H9 (cell line): ENCODE results near the gene TFF2. TPM values are rescaled to one million over a fixed set of nuclear protein-coding genes. Genes with fewer than 3 reads are reported as not detected.

Source experiments
- DNase-seq: peaks from one replicate; pipeline ENCODE4 v3.0.0-alpha.2; 2017
- H2AFZ ChIP-seq: one replicate; pipeline ENCODE4 v1.6.1; 2013; ENCODE audit warnings: mild to moderate bottlenecking, low read length, control low read depth, moderate library complexity
- H2AK5ac ChIP-seq: 2 replicates; pipeline ENCODE4 v1.6.1; 2013; ENCODE audit warnings: low read length, control low read depth, mixed read lengths; ENCODE audit not compliant: insufficient read length
- H2BK120ac ChIP-seq: one replicate; pipeline ENCODE4 v1.6.1; 2013; ENCODE audit warnings: low read depth, mild to moderate bottlenecking, low read length, control low read depth, inconsistent platforms; ENCODE audit not compliant: poor library complexity, severe bottlenecking
- H2BK12ac ChIP-seq: 2 replicates; pipeline ENCODE4 v1.6.1; 2013; ENCODE audit warnings: low read length, control low read depth, mixed read lengths, low read depth; ENCODE audit not compliant: insufficient read length
- H2BK15ac ChIP-seq: 2 replicates; pipeline ENCODE4 v1.6.1; 2013; ENCODE audit warnings: low read depth, low read length, control low read depth
- H2BK20ac ChIP-seq: one replicate; pipeline ENCODE4 v1.6.1; 2013; ENCODE audit warnings: low read depth, mild to moderate bottlenecking, low read length, control low read depth, inconsistent platforms; ENCODE audit not compliant: poor library complexity, severe bottlenecking
- H2BK5ac ChIP-seq: 2 replicates; pipeline ENCODE4 v1.6.1; 2013; ENCODE audit warnings: low read length, control low read depth, mixed read lengths; ENCODE audit not compliant: insufficient read length
- H3K14ac ChIP-seq: 2 replicates; pipeline ENCODE4 v1.6.1; 2013; ENCODE audit warnings: low read length, control low read depth; ENCODE audit not compliant: insufficient read depth
- H3K18ac ChIP-seq: 2 replicates; pipeline ENCODE4 v1.6.1; 2013; ENCODE audit warnings: low read depth, mild to moderate bottlenecking, mixed read lengths, low read length, control low read depth; ENCODE audit not compliant: insufficient read length
- H3K23ac ChIP-seq: 2 replicates; pipeline ENCODE4 v1.6.1; 2013; ENCODE audit warnings: low read length, control low read depth, mixed read lengths, low read depth; ENCODE audit not compliant: insufficient read length
- H3K23me2 ChIP-seq: 2 replicates; pipeline ENCODE4 v1.6.1; 2013; ENCODE audit warnings: low read depth, mild to moderate bottlenecking, mixed read lengths, low read length, control low read depth; ENCODE audit not compliant: insufficient read length, poor library complexity, severe bottlenecking
- H3K27ac ChIP-seq: 2 replicates; pipeline ENCODE4 v1.5.1; 2013; ENCODE audit warnings: low read length, control low read depth, mixed read lengths, low read depth; ENCODE audit not compliant: insufficient read length
- H3K27me3 ChIP-seq: 2 replicates; pipeline ENCODE4 v1.6.1; 2013; ENCODE audit warnings: low read length, control low read depth, inconsistent platforms; ENCODE audit not compliant: insufficient read depth
- H3K4ac ChIP-seq: 2 replicates; pipeline ENCODE4 v1.6.1; 2013; ENCODE audit warnings: low read depth, mild to moderate bottlenecking, control low read depth, inconsistent platforms, low read length, moderate library complexity
- H3K4me1 ChIP-seq: 2 replicates; pipeline ENCODE4 v1.6.1; 2013; ENCODE audit warnings: low read length, control low read depth, inconsistent platforms; ENCODE audit not compliant: insufficient read depth
- H3K4me2 ChIP-seq: 2 replicates; pipeline ENCODE4 v1.6.1; 2013; ENCODE audit warnings: low read length, control low read depth, mixed read lengths; ENCODE audit not compliant: insufficient read length, insufficient read depth
- H3K56ac ChIP-seq: 2 replicates; pipeline ENCODE4 v1.6.1; 2013; ENCODE audit warnings: low read depth, mild to moderate bottlenecking, mixed read lengths, low read length, control low read depth; ENCODE audit not compliant: insufficient read length
- H3K79me1 ChIP-seq: 2 replicates; pipeline ENCODE4 v1.6.1; 2013; ENCODE audit warnings: low read depth, mild to moderate bottlenecking, moderate library complexity, low read length, control low read depth, inconsistent platforms; ENCODE audit not compliant: insufficient read depth, poor library complexity, severe bottlenecking
- H3K79me2 ChIP-seq: 2 replicates; pipeline ENCODE4 v1.6.1; 2013; ENCODE audit warnings: low read length, control low read depth, inconsistent platforms; ENCODE audit not compliant: insufficient read depth
- H3K9ac ChIP-seq: 2 replicates; pipeline ENCODE4 v1.6.1; 2013; ENCODE audit warnings: low read length, control low read depth, mixed read lengths; ENCODE audit not compliant: insufficient read length; ENCODE audit errors: extremely low read depth
- H3K9me3 ChIP-seq: one replicate; pipeline ENCODE4 v1.6.1; 2013; ENCODE audit warnings: low read depth, low read length, inconsistent platforms; ENCODE audit not compliant: control insufficient read depth
- H3T11ph ChIP-seq: one replicate; pipeline ENCODE4 v1.6.1; 2013; ENCODE audit warnings: mild to moderate bottlenecking, low read length, control low read depth, inconsistent platforms
- H4K20me1 ChIP-seq: one replicate; pipeline ENCODE4 v1.6.1; 2013; ENCODE audit not compliant: control insufficient read depth, insufficient read length, insufficient read depth
- H4K5ac ChIP-seq: 2 replicates; pipeline ENCODE4 v1.6.1; 2013; ENCODE audit warnings: low read depth, mild to moderate bottlenecking, mixed read lengths, low read length, control low read depth; ENCODE audit not compliant: insufficient read length
- H4K8ac ChIP-seq: replicated peaks from 2 replicates; pipeline ENCODE4 v1.6.1; 2013; ENCODE audit warnings: low read length, control low read depth, mixed read lengths, low read depth; ENCODE audit not compliant: insufficient read length
- H4K91ac ChIP-seq: 2 replicates; pipeline ENCODE4 v1.6.1; 2013; ENCODE audit warnings: low read depth, mild to moderate bottlenecking, moderate library complexity, mixed read lengths, low read length, control low read depth; ENCODE audit not compliant: insufficient read length
- H3K27ac Mint-ChIP-seq, 3 experiments: 2 replicates in 2 of 3; 3 replicates in 1 of 3; pipeline ENCODE4 v1.8.0; 2020 to 2021; ENCODE audit warnings: mixed read lengths in 3 of 3, mild to moderate bottlenecking in 1 of 3, moderate library complexity in 1 of 3
- H3K27me3 Mint-ChIP-seq: 2 replicates; pipeline ENCODE4 v1.8.0; 2021; ENCODE audit warnings: low read depth, mild to moderate bottlenecking, moderate library complexity, mixed read lengths
- H3K36me3 Mint-ChIP-seq, 3 experiments: 2 replicates in 2 of 3; 3 replicates in 1 of 3; pipeline ENCODE4 v1.8.0; 2020 to 2021; ENCODE audit warnings: low read depth in 3 of 3, mixed read lengths in 3 of 3; ENCODE audit not compliant: insufficient read depth in 1 of 3
- H3K4me1 Mint-ChIP-seq, 2 experiments: 2 replicates each; pipeline ENCODE4 v1.8.0; 2020; ENCODE audit warnings: mixed read lengths in 2 of 2
- H3K4me3 Mint-ChIP-seq, 2 experiments: 2 replicates in 1 of 2; 3 replicates in 1 of 2; pipeline ENCODE4 v1.8.0; 2020 to 2021; ENCODE audit warnings: mild to moderate bottlenecking in 2 of 2, mixed read lengths in 2 of 2, moderate library complexity in 1 of 2
- H3K9me3 Mint-ChIP-seq, 2 experiments: 2 replicates in 1 of 2; 3 replicates in 1 of 2; pipeline ENCODE4 v1.8.0; 2020; ENCODE audit warnings: mild to moderate bottlenecking in 2 of 2, mixed read lengths in 2 of 2, moderate library complexity in 1 of 2
- WGBS: extraction: QIAGEN DNeasy Blood & Tissue Kit; methylation state at CpG from one replicate; pipeline ENCODE4 v1.1.7; 2013; ENCODE audit warnings: missing lambda C conversion rate, low lambda C conversion rate, mixed read lengths; ENCODE audit not compliant: insufficient read length; ENCODE audit errors: extremely low coverage; 5-methylcytosine and 5-hydroxymethylcytosine counted together
- total RNA-seq: library from RNA; stranded (reverse); gene quantifications from 2 replicates; pipeline ENCODE4 v1.2.1, GENCODE V29; 2021
- TF ChIP-seq, protein P1 (sequence below): fragments of 200-600 bp; sonication (generic); conservative IDR thresholded peaks from 3 replicates; pipeline ENCODE4 v1.8.0; 2021; ENCODE audit warnings: antibody characterized with exemption, mild to moderate bottlenecking

TFF2 gene
- total RNA-seq, 1 experiment from 2014 or later, result not detected

DNA sequence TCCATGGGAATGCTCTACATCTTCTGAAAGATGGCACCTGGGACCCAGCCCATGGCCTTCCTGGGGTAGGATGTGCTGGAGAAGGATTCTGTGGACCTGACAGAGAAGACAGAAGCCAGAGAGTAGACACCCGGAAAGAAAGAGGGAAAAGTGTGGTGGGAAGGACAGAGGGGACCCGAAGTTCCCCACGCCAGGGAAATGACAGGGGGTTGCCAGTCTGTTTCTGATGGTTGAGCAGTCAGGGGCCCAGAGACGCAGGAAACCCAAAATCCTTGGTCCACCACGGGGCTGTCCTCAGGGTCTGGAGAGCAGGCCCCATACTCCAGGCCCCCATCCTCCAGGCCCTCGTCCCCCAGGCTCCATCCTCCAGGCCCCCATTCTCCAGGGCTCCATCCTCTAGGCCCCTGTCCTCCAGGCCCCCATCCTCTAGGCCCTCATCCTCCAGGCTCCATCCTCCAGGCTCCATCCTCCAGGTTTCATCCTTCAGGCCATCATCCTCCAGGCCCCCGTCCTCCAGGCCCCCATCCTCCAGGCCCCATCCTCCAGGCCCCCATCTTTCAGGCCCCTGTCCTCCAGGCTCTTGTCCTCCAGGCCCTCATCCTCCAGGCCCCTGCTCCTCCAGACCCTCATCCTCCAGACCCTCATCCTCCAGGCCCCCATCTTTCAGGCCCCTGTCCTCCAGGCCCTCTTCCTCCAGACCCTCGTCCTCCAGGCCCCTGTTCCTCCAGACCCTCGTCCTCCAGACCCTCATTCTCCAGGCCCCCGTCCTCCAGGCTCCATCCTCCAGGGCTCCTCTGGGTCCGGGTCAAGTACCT, 1.0 kb upstream of the TFF2 start:
- H3K18ac ChIP-seq, result no peak overlapping the region
- Mint-ChIP-seq H3K4me3 (no peak overlapping the region), H3K9me3 (peaks cover 0 to 2% of the 10 kb centered on the region in 2 experiments; a peak in 4 of 5 replicates), H3K27ac (peak overlapping the region in 1 of 3 experiments; percentile 84; a peak in 1 of 7 replicates), H3K36me3 (peaks cover 0 to 3% (median 0%) of the 10 kb centered on the region in 3 experiments; a peak in 2 of 7 replicates), H3K27me3 (peaks cover 6% of the 10 kb centered on the region), H3K4me1 (peaks cover 5 to 6% of the 10 kb centered on the region in 2 experiments; a peak in 2 of 4 replicates)
- H4K5ac ChIP-seq, result no peak overlapping the region
- DNase-seq, result peak; percentile 4
- no CpG with 5 or more reads among the region's 11 CpGs for WGBS
- no peak overlapping the region for H3K14ac ChIP-seq
- no peak overlapping the region for H3T11ph ChIP-seq
- TF ChIP-seq, protein P1, sequence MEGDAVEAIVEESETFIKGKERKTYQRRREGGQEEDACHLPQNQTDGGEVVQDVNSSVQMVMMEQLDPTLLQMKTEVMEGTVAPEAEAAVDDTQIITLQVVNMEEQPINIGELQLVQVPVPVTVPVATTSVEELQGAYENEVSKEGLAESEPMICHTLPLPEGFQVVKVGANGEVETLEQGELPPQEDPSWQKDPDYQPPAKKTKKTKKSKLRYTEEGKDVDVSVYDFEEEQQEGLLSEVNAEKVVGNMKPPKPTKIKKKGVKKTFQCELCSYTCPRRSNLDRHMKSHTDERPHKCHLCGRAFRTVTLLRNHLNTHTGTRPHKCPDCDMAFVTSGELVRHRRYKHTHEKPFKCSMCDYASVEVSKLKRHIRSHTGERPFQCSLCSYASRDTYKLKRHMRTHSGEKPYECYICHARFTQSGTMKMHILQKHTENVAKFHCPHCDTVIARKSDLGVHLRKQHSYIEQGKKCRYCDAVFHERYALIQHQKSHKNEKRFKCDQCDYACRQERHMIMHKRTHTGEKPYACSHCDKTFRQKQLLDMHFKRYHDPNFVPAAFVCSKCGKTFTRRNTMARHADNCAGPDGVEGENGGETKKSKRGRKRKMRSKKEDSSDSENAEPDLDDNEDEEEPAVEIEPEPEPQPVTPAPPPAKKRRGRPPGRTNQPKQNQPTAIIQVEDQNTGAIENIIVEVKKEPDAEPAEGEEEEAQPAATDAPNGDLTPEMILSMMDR, result no peak
- H3K9me3 ChIP-seq, result no peaks in the 10 kb centered on the region
- no peaks in the 10 kb centered on the region for H3K4me1 ChIP-seq
- H3K9ac ChIP-seq, result no peak overlapping the region
- H3K23ac ChIP-seq, result no peak overlapping the region
- H3K79me1 ChIP-seq, result no peaks in the 10 kb centered on the region
- no peak overlapping the region for H4K91ac ChIP-seq
- no peak overlapping the region for H3K4ac ChIP-seq
- H2AK5ac ChIP-seq, result no peak overlapping the region
- no peak overlapping the region for H2BK20ac ChIP-seq
- H4K8ac ChIP-seq, result no peak overlapping the region
- no peaks in the 10 kb centered on the region for H4K20me1 ChIP-seq
- H3K27ac ChIP-seq, result no peak overlapping the region
- no peaks in the 10 kb centered on the region for H3K27me3 ChIP-seq
- no peak overlapping the region for H2BK12ac ChIP-seq
- no peak overlapping the region for H2BK5ac ChIP-seq
- H3K56ac ChIP-seq, result no peak overlapping the region
- H3K79me2 ChIP-seq, result no peaks in the 10 kb centered on the region
- no peaks in the 10 kb centered on the region for H3K23me2 ChIP-seq
- H2BK15ac ChIP-seq, result no peak overlapping the region; the same call in 1 of the 2 replicates
- no peak overlapping the region for H2AFZ ChIP-seq
- H2BK120ac ChIP-seq, result no peak overlapping the region
- H3K4me2 ChIP-seq, result no peak overlapping the region
